CD4-positive, alpha-beta T cell treated with Interleukin-4 for 4 hours (primary cell): ENCODE measurements around the gene PFN2.
A peak's percentile ranks its signal among the peaks of the same experiment; 100 is the strongest.
"Not testable (repeated sequence)": the region's sequence is repeated elsewhere in the genome, so short reads cannot be mapped to it uniquely, and the experiment has no call there.

ENCODE experiments used
- DNase-seq: peaks from one replicate; pipeline ENCODE4 v3.0.0-alpha.2; 2020

PFN2 gene

GRCh38 chr3:149970716-149971402, at the start of gene PFN2:
Gene PFN2 (minus strand): TSS chr3:149970895. CDS start chr3:149970856, 39 bp downstream.
- peak; percentile 55 for DNase-seq

DNA sequence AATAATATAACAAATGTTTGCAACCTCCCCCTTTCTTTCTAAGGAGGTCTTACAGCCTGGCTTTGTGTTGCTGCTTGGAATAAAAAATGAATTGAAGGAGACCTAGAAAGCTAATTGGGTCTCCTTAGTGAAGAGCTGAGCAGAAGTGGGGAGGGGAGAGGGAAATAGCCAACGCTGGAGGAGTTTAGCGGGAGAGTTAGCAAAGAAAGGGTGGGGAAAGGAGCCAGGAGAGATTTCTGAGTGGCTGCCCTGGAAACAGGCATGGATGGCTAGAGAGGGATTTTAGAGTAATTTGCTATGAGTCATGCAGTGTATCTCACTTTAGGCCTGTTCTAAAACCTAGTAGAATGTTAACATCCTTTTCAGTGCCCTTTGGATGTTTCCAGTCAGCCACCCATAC, 45.2 kb upstream of the PFN2 start:
- no peak for DNase-seq

GRCh38 chr3:150014782-150015181, 44.1 kb upstream of the PFN2 start:
- DNase-seq = no peak

DNA sequence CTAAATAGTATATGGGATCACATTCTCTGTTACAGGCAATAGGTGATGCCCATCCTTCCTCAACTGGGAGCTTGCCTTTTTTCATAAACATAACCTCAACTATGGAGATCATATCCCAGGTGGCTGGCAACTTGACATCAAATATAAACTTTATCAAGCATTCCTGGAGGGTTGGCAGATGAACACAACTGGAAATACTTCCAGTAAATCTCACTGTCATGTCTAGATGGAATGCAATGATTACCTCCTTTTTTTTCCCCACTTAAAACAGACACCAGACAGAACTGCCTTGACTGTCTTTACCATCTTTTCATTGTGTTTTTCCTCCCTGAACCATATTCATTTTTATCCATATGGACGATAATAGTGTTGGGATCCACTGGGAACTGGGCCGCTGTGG, 43.1 kb upstream of the PFN2 start:
- no peak for DNase-seq

DNA sequence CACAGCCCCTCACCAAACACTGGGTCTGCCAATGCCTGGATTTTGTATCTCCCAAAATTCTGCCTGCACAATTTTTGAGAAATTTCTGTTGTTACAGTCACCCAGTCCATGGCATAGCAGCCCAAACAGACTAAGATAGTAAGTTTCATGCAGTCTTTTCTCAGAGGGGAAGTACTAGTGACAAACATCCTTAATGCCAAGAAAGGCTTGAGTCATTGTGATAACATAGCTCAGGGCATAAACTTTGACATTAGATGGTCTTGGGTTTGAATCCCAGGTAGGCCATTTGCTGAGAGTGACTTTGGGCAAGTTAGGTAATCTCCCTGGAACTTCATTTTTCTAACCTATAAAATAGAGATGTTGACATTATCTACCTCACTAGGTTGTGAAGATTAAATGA, 36.1 kb upstream of the PFN2 start:
- DNase-seq = no peak

GRCh38 chr3:150005243-150006112, 34.8 kb upstream of the PFN2 start:
- DNase-seq = no peak

DNA sequence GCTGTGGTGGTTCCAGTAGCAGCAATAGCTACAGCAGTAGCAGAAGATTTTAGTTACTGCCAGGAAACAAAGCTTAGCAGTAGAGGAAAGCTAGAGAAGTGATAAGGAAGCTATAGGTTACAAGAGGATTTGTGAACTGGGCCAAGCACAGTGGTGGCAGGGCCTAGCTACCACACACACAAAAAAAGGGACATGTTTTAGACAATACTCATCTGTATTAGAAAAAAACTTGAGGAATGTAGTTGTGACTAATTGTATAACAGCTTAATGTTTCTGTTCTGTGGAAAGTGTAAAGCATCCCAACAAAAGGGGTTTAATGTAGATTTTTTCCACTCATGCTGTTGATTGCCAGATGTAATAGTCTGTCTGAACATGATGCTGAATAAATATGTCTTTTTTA, 29.9 kb upstream of the PFN2 start:
- no peak for DNase-seq

- DNase-seq = no peak
These were observed 28.7 kb upstream of the PFN2 start for GRCh38 chr3:149999421-149999820.

DNA sequence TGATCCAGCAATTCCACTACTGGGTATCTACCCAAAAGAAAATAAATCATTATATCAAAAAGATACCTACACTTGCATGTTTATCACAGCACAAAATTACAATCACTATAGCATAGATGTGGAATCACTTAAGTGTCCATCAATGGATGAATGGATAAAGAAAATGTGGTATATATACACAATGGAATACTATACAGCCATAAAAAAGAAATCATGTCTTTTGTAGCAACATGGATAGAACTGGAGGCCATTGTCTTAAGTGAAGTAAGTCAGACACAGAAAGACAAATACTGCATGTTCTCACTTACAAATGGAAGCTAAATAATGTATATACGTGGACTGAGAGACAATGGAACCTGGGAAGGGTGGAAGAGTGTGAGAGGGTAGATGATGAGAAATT, 28.3 kb upstream of the PFN2 start:
- no peak for DNase-seq

DNA sequence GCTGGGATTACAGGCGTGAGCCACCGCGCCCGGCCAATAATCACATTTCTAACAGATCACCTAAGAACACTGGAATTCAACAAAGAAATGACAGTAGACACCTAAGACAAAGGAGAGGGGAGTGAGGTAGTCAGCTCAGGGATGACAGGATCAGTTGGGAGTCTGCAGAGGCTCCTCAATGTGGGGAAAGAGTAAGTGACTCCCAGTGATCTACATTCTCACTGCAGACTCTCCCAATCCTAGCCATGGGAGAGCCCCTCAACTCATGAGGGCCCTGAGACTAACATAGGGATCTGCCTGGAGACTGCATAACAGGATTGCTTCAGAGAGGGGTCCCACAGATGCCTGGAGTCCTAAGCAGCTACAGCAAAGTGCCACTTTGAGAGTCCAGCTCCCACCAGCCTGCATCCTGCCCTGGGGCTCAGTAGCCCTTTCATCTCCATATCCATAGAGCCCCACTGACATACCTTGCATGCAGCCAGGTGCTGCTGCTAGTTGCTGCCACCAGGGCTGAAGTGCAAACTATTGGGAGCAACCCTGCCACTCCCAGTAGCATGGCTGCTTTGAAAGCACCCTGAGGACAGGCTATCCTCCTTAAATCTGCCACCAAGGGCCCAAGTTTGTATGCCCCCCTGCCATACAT, 21.8 kb upstream of the PFN2 start:
- no peak for DNase-seq

DNA sequence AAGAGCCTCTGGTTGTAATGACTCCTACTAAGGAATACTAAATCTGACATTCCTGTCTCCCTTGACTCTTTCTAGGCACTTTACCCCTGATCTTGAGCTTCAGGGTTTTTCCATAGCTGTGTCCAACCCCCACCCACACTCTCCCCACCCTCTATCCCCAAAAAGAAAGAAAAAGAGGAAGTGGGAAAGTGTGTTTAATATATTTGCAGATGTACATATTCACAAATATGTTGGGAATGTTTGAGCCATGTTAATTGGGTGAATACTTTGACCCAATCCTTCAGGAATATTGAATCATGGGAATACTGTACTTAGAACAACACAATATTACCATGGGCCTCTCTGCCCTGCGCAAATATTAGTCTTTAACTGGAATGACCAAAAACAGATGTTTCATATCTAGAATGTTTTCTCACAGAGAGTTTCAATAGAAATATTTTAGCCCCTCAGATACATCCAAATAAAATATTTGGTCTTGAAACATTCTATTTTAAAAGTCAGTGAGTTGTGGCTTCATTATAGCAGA, 19.8 kb upstream of the PFN2 start:
- DNase-seq = no peak

DNA sequence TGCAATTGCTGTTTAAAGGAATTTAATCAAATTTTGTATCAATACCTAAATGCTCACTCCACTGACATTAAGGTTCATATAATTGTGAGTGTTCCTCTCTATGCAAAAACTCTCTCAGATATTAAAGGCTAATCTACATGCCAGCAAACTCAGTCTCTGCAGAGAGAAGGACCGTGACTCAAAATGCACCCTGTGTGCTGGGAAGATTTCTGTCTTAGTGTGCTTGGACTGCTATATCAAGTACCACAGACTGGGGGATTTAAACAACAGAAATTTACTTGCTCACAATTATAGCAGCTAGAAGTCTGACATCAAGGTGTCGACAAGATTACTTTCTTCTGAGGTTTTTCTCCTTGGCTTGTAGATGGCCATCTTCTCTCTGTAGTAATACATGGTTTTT, 18.6 kb upstream of the PFN2 start:
- DNase-seq = no peak

DNA sequence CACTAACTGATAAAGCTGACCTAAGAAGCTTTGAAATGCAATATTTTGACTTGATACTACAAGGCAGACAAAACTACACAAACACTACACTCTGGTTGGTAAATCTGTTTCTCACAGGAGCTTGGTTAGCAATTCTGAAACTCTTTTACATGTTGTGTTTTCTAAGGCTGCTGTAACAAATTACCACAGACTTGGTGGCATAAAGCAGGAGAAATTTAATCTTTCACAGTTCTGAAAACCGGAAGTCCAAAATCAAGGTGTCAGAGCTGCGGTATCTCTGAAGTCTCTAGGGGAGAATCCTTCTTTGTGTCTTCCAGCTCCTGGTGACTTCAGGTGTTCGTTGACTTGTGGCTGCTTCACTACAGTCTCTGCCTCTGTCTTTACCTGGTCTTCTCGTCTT, 12.9 kb upstream of the PFN2 start:
- DNase-seq = no peak

DNA sequence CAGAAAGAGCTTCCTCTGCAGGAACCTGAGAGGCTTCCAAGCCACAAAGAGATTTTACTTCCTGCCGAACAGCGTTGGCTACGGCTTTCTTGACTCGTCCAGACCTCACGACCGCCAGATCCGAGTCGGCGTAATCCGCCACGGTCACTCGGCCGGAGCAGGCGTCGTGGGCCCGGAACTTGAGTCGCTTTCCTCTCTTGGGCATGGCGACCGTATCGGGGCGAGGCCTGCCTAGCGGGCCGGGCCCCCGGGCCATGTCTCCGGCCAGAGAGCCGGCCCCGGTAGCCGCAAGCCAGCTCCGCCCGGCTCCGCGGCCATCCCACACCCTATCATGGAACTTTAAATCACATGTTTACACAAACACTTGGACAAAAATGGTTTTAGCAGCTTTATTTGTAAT, 12.4 kb upstream of the PFN2 start:
- not testable (repeated sequence) for DNase-seq

- DNase-seq = not testable (repeated sequence)
These were observed 11.3 kb upstream of the PFN2 start for GRCh38 chr3:149981979-149982378.

GRCh38 chr3:149977386-149977785, 6.7 kb upstream of the PFN2 start:
- no peak for DNase-seq

DNA sequence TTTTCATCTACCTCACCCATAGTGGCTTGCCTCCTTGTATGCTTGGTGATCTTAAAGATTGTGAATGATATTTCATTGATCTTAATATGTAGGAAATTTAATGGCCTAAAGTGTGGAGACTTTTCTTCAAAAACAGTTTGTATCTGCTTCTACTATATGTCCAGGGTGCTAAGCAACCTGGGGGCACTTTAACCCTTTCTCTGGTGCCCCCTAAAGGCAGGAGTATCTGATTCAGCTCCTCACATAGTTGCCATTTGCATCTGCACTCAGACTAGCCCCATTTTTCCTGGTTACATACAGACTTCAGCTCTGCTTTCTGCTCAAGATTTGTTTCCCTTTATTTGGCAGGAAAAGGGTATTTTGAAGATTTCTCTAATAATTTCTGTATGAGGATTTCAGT, 5.2 kb upstream of the PFN2 start:
- DNase-seq = no peak

DNA sequence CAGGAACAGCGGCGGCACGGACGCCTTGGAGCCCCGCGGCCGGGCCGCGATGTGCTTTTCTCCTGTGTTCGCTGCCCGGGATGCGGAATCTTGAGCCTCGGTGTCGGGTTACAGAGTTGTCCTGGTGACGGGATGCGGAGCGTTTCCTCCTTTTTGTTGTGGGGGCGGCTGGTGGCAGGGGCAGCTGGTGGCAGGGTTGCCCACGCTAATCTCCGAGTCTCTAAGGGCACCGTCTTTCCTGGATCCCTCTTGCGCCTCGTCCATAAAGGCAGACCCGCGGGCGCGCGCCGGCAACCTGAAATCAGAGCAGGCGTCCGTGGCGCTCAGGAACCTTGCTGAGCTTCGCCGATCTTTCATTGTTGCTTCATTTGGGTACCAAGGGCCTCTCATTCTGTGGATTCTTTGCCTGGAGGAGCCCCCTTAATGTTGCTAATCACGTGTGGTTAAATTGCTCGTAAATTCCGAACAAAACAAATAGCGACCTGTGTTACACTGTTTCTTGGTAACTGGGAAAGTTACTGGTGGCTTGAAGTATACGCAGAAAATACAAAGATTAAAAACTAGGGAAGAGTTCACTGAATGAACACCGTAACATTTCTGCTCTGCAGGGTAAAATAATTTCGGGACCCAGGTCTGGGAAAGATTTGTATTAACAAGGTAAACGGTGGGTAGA, 844 bp upstream of the PFN2 start:
- DNase-seq = no peak

GRCh38 chr3:149969940-149970715, 567 bp downstream of the PFN2 start:
- DNase-seq = peak; percentile 74

GRCh38 chr3:149969110-149969939, 1.4 kb downstream of the PFN2 start:
- no peak for DNase-seq

GRCh38 chr3:149968216-149968615, 2.5 kb downstream of the PFN2 start:
- no peak for DNase-seq
